ENCODE data around the gene FAM50B.

The FAM50B gene, protein sequence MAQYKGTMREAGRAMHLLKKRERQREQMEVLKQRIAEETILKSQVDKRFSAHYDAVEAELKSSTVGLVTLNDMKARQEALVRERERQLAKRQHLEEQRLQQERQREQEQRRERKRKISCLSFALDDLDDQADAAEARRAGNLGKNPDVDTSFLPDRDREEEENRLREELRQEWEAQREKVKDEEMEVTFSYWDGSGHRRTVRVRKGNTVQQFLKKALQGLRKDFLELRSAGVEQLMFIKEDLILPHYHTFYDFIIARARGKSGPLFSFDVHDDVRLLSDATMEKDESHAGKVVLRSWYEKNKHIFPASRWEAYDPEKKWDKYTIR

DNA sequence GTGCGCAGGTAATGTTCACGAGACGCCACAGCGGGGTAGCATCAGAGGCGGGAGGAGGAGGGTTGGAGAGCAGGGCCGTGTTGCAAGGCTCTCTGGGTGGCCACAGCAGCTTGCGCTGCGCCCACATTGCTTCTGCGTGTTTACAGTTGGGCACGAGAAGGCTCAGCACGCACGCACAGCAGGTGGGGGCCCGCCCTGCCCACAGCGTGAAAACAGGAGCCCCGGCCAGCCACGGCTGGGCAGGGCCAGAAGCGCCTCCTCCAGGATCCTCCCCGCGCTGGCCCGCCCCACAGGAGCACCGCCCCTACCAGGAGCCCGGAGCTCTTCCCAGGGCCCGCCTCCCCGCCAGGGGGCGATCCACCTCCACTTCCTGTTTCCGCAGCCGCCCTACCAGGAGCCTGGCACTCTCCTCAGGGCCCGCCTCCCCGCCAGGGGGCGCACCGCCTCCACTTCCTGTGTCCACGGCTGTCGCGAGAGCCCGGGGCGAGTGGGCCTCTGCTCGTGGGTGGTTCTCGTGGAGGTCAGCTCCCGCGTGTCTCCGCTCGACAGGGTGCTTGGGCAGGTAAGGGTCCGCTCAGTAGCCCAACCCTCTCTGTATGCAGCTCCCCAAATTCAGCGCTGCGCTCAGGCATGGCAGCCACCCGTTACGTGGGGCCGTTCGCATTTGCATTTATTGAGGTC lies at the start of gene FAM50B:
Gene FAM50B, plus strand, starts transcription at position 449 of the 681 bp plus-strand sequence. CDS start 439 bp downstream, outside the sequence.
- peak within 1 kb of the TSS; percentile 51; the same call in 1 of the 2 replicates for H3K27ac ChIP-seq
- TF ChIP-seq, protein P1, sequence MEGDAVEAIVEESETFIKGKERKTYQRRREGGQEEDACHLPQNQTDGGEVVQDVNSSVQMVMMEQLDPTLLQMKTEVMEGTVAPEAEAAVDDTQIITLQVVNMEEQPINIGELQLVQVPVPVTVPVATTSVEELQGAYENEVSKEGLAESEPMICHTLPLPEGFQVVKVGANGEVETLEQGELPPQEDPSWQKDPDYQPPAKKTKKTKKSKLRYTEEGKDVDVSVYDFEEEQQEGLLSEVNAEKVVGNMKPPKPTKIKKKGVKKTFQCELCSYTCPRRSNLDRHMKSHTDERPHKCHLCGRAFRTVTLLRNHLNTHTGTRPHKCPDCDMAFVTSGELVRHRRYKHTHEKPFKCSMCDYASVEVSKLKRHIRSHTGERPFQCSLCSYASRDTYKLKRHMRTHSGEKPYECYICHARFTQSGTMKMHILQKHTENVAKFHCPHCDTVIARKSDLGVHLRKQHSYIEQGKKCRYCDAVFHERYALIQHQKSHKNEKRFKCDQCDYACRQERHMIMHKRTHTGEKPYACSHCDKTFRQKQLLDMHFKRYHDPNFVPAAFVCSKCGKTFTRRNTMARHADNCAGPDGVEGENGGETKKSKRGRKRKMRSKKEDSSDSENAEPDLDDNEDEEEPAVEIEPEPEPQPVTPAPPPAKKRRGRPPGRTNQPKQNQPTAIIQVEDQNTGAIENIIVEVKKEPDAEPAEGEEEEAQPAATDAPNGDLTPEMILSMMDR (conservative IDR thresholded peaks at IDR 0.05) = peak; percentile 77

DNA sequence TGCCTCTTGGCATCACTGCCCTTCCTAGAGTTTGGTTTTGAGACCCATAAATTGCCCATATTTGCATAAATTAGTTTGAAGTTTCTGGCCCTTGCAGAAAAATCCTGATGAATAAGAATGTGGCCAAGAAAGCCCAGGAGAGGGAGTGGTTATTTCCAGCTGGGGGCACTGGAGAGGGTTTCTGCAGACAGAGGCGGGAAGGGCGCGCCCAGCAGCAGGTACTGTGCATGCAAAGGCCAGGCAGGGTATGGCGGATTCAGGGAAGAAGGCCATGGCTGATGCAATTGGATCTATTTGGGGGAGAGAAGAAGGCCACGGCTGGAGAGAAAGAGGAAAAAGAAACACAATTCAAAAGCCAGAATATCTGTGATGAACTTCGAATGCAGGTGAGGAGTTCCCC lies 49.5 kb upstream of the FAM50B start:
- TF ChIP-seq, protein P1 (conservative IDR thresholded peaks at IDR 0.05) = no peak
- no peak overlapping the region for H3K27ac ChIP-seq

DNA sequence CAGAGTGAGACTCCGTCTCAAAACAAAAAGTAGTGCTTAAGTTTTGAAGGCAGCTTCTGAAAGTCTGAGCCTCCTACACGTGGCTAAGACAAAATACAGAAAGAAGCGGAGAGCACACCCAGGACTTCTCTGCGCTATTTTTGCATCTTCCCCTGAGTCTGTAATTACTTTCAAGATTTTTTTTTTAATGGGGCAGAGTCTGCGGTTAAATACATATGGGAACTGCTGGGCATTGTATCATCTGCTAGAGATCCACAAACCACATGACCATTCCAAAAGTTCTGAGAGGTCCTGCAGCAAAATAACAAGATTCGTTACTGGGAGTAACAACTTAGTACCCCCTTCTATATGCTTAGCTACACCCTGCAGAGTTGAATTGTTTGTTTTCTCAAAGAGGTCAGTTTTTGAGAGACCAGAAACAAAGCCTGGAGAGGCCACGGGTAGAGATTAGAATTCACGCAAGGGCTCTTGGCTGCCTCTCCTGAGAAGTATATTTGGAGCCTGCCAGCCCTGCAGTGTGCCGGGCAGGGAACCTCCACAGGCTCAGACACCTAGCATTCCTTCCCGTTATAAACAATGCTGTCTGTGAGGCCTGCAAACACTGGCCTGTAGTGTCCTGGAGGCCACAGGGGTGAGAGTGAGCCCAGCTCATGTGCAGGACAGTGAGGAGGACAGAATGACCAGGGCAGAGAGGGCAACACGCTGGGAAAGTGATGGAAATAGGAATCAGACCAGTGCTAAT lies 48.2 kb upstream of the FAM50B start:
- no peak overlapping the region for H3K27ac ChIP-seq
- TF ChIP-seq, protein P1 (conservative IDR thresholded peaks at IDR 0.05) = no peak

DNA sequence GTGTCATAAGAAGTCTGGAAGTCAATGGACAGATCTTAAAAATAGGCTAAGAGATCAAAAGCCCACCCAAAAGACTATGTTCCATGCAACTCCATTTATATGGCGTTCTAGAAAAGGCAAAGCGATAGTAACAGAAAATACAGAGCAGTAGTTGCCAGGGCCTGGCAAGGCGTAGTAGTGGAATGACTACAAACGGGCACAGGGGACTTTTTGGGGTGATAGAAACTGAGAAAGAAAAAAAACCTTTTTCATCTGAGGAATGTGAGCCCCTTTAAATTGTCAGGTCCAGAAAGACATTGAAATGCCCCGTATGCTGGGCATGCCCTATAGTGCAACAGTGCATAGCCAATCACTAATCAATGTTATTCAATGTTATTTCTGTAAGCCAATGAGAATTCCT lies 47.2 kb upstream of the FAM50B start:
- H3K27ac ChIP-seq = no peak overlapping the region
- TF ChIP-seq, protein P1 (conservative IDR thresholded peaks at IDR 0.05) = no peak

DNA sequence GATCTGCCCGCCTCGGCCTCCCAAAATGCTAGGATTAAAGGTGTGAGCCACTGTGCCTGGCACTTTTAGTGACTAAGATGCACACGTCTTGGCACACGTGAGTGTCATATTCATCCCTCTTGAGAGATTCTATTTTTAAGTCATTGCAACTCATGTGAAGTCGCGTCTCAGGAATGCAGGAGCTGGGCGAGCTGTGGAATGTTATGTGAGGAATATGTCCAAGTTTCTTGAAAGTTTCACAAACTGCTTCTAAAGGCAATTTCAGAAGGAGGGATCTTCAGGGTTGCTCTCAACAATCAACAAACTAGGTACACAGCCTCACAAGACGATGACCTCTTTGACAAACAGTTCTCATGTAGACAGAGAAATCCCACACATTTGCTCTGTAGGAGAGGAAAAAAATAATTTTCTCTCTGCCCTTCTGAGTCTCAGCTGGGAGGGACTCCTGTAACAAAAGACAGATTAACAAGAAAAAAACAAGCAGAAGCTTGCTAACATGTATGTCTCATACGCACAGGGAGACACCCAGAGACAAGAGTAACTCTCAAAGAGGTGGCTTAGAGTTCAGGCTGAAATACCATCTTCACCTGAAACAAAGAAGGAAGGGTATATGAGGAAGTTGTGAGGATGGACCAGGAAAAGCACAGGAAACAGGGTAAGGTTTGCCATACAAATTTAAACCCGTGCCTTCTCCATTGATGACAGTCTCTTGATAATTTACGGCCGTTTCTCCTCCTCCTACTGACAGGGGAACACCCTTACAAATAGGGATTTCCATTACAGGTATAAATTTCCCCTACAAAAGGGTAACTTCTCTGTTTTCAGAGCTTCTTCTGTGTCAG lies 45.3 kb upstream of the FAM50B start:
- TF ChIP-seq, protein P1 (conservative IDR thresholded peaks at IDR 0.05) = no peak
- no peak overlapping the region for H3K27ac ChIP-seq

DNA sequence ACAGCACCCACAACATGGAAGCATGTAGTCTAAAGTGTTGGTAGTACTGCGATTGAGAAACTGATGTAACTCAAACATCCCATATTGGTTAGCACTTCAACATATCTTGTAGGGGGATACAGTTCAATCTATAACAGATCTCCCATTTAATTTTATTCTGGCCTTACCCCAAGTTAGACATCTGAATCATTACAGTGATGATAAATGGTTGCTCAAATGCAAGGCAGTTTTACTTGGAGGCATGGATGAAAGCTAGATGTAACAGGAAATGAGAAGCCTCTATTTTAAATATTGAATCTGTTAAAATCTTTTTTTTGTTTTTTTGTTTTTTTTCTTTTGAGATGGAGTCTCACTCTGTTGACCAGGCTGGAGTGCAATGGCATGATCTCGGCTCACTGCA lies 44.2 kb upstream of the FAM50B start:
- H3K27ac ChIP-seq = no peak overlapping the region
- TF ChIP-seq, protein P1 (conservative IDR thresholded peaks at IDR 0.05) = no peak

All from VCaP (cell line).